HEK293 (cell line): ENCODE data around the gene EIF4G1.

Experiments used
- CTCF ChIA-PET: fragments of 350-600 bp; formaldehyde crosslinking; extraction: SDS; loops from one replicate; lab custom pipeline; 2021; ENCODE audit warnings: antibody characterized with exemption; lab: Yijun Ruan, JAX
- POLR2A ChIA-PET: fragments of 300-600 bp; formaldehyde crosslinking; extraction: SDS; loops from one replicate; lab custom pipeline; 2020; ENCODE audit warnings: antibody characterized with exemption, inconsistent platforms; lab: Yijun Ruan, JAX
- H3K27ac ChIP-seq: fragments of 200-500 bp; sonication (Bioruptor generic); 2 replicates; pipeline ENCODE4 v1.5.1; 2014; ENCODE audit warnings: low read depth, low read length, control low read depth, inconsistent platforms; ENCODE audit errors: extremely low read depth
- H3K36me3 ChIP-seq, 2 experiments: fragments of 200-500 bp in 1 of 2; sonication (Bioruptor generic) in 1 of 2; 1 replicate in 1 of 2; 2 replicates in 1 of 2; pipeline ENCODE4 v1.5.1; 2014 to 2017; ENCODE audit warnings: inconsistent platforms in 2 of 2, low read length in 2 of 2; ENCODE audit not compliant: control insufficient read depth in 2 of 2, insufficient read depth in 1 of 2
- H3K4me1 ChIP-seq: fragments of 200-500 bp; sonication (Bioruptor generic); 2 replicates; pipeline ENCODE4 v1.5.1; 2014; ENCODE audit warnings: mild to moderate bottlenecking, low read length, inconsistent platforms; ENCODE audit not compliant: control insufficient read depth, insufficient read depth
- H3K4me3 ChIP-seq: 2 replicates; pipeline ENCODE4 v1.5.1; 2011; ENCODE audit warnings: low read depth, mild to moderate bottlenecking, control low read depth, low read length, moderate library complexity
- H3K9me3 ChIP-seq: fragments of 200-500 bp; sonication (Bioruptor generic); 2 replicates; pipeline ENCODE4 v1.5.1; 2014; ENCODE audit warnings: low read depth, low read length, inconsistent platforms; ENCODE audit not compliant: control insufficient read depth, insufficient read depth
- KLF10 ChIP-seq: fragments of 450-650 bp; IDR thresholded peaks from 2 replicates; pipeline ENCODE4 v1.5.1; 2018; ENCODE audit warnings: missing biosample characterization, mild to moderate bottlenecking, missing genetic modification characterization
- MEIS1 ChIP-seq: sonication (generic); formaldehyde crosslinking; IDR thresholded peaks from 2 replicates; pipeline ENCODE4 v1.8.1; 2022; ENCODE audit warnings: missing genetic modification reagents, mild to moderate bottlenecking, borderline replicate concordance
- SP3 ChIP-seq: fragments of 450-650 bp; formaldehyde crosslinking; IDR thresholded peaks from 2 replicates; pipeline ENCODE4 v1.5.1; 2016; ENCODE audit warnings: missing biosample characterization, missing genetic modification characterization
- ZBTB8A ChIP-seq: fragments of 450-650 bp; formaldehyde crosslinking; IDR thresholded peaks from 2 replicates; pipeline ENCODE4 v1.5.1; 2016; ENCODE audit warnings: missing biosample characterization, missing genetic modification characterization
- ZFP37 ChIP-seq: fragments of 450-650 bp; formaldehyde crosslinking; IDR thresholded peaks from 2 replicates; pipeline ENCODE4 v1.5.1; 2016; ENCODE audit warnings: missing biosample characterization, missing genetic modification characterization
- ZNF121 ChIP-seq: fragments of 450-650 bp; formaldehyde crosslinking; IDR thresholded peaks from 2 replicates; pipeline ENCODE4 v1.5.1; 2016; ENCODE audit warnings: missing biosample characterization, missing genetic modification characterization
- ZNF221 ChIP-seq: fragments of 450-650 bp; formaldehyde crosslinking; IDR thresholded peaks from 2 replicates; pipeline ENCODE4 v1.5.1; 2017; ENCODE audit warnings: missing biosample characterization, missing genetic modification characterization, borderline replicate concordance
- ZNF248 ChIP-seq: fragments of 450-650 bp; formaldehyde crosslinking; IDR thresholded peaks from 2 replicates; pipeline ENCODE4 v1.5.1; 2017; ENCODE audit warnings: missing biosample characterization, missing genetic modification characterization
- ZNF324 ChIP-seq: fragments of 450-650 bp; formaldehyde crosslinking; IDR thresholded peaks from 2 replicates; pipeline ENCODE4 v1.5.1; 2016; ENCODE audit warnings: missing biosample characterization, missing genetic modification characterization
- ZNF394 ChIP-seq: fragments of 450-650 bp; formaldehyde crosslinking; IDR thresholded peaks from 2 replicates; pipeline ENCODE4 v1.5.1; 2016; ENCODE audit warnings: missing biosample characterization, missing genetic modification characterization, mild to moderate bottlenecking, moderate library complexity, borderline replicate concordance
- ZNF473 ChIP-seq: fragments of 450-650 bp; formaldehyde crosslinking; IDR thresholded peaks from 2 replicates; pipeline ENCODE4 v1.5.1; 2017; ENCODE audit warnings: missing biosample characterization, missing genetic modification characterization
- ZNF610 ChIP-seq: fragments of 450-650 bp; formaldehyde crosslinking; IDR thresholded peaks from 2 replicates; pipeline ENCODE4 v1.5.1; 2016; ENCODE audit warnings: missing biosample characterization, missing genetic modification characterization, borderline replicate concordance
- ZNF654 ChIP-seq: fragments of 450-650 bp; formaldehyde crosslinking; IDR thresholded peaks from 2 replicates; pipeline ENCODE4 v1.5.1; 2016; ENCODE audit warnings: low read depth, missing biosample characterization, missing genetic modification characterization
- ZNF792 ChIP-seq: fragments of 450-650 bp; formaldehyde crosslinking; IDR thresholded peaks from 2 replicates; pipeline ENCODE4 v1.5.1; 2016; ENCODE audit warnings: missing biosample characterization, missing genetic modification characterization
- ZNF843 ChIP-seq: fragments of 450-650 bp; formaldehyde crosslinking; IDR thresholded peaks from 2 replicates; pipeline ENCODE4 v1.5.1; 2016; ENCODE audit warnings: missing biosample characterization, missing genetic modification characterization
- TF ChIP-seq, protein P1 (sequence below): fragments of 450-650 bp; formaldehyde crosslinking; IDR thresholded peaks from 2 replicates; pipeline ENCODE4 v1.5.1; 2016; ENCODE audit warnings: missing biosample characterization, missing genetic modification characterization, low read depth
- TF ChIP-seq, protein P2 (sequence below): fragments of 450-650 bp; formaldehyde crosslinking; IDR thresholded peaks from 2 replicates; pipeline ENCODE4 v1.5.1; 2016; ENCODE audit warnings: missing biosample characterization, missing genetic modification characterization

The EIF4G1 gene

DNA sequence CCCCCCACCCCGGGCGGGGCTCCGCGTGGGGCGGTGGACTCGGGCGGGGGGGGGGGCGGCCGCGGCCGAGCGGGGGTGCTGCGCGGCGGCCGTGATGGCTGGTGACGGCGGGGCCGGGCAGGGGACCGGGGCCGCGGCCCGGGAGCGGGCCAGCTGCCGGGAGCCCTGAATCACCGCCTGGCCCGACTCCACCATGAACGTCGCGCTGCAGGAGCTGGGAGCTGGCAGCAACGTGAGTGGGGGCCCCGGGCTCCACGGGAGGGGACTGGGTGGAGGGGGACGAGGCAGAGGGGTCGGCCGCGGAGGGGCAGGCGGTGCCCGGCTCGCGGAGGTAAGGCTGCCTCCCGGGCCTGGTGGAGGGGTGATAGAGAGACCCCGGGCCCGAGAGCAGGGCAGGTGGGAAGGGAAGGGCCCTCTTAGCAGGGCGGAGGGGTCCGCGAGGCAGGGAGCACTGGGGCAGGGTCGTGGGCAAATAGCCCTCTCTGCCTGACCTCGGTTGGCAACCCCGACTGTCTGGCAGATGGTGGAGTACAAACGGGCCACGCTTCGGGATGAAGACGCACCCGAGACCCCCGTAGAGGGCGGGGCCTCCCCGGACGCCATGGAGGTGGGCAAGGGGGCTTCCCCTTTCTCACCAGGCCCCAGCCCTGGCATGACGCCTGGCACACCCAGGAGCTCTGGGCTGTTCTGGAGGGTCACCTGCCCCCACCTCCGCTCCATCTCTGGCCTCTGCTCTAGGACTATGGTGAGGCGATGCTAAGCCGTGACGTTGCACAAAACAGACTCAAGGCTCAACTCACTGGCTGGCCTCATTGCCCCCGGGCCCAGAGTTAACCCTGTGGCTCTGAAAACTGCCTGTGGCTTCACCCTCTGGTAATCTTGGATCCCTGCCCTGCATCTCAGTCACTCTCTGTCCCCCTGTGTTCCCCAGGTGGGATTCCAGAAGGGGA lies 38.2 kb upstream of the EIF4G1 start, which contains the start of gene ECE2:
TSS of gene ECE2 (plus strand) at position 62 of the 950 bp plus-strand sequence. CDS start at position 194, 132 bp downstream.
- Histone ChIP-seq H3K36me3 (no peaks in the 10 kb centered on the region), H3K4me3 (no peak within 1 kb of the TSS), H3K4me1 (no peaks in the 10 kb centered on the region), H3K27ac (no peak within 1 kb of the TSS), H3K9me3 (no peaks in the 10 kb centered on the region)
- CTCF ChIA-PET = no interaction called here
- POLR2A ChIA-PET = no interaction called here
- no peak for TF ChIP-seq ZNF473
- TF ChIP-seq ZBTB8A (tag by site-specific recombination) = no peak
- TF ChIP-seq ZNF610 (tag by site-specific recombination) = no peak

DNA sequence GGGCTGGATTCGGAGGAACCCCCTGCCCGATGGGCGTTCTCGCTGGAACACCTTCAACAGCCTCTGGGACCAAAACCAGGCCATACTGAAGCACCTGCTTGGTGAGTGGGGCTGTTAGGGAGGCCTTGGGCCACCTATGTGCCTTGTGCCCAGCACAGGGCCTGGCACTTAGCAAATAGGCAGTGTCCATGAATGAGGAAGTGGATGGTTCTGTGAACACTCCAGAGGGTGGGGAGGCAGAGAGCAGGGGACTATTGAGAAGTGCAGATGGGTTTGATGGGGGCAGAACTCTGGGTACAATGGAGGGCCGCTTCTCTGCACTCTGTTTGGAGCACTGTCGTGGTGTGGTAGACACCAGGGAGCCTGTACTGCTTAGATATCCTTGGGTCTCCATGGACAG lies 37.0 kb upstream of the EIF4G1 start:
- H3K4me1 ChIP-seq = no peaks in the 10 kb centered on the region
- H3K4me3 ChIP-seq = no peak overlapping the region
- no peak overlapping the region for H3K27ac ChIP-seq
- ChIA-PET CTCF (no interaction called here), POLR2A (no interaction called here)
- TF ChIP-seq, protein P1, sequence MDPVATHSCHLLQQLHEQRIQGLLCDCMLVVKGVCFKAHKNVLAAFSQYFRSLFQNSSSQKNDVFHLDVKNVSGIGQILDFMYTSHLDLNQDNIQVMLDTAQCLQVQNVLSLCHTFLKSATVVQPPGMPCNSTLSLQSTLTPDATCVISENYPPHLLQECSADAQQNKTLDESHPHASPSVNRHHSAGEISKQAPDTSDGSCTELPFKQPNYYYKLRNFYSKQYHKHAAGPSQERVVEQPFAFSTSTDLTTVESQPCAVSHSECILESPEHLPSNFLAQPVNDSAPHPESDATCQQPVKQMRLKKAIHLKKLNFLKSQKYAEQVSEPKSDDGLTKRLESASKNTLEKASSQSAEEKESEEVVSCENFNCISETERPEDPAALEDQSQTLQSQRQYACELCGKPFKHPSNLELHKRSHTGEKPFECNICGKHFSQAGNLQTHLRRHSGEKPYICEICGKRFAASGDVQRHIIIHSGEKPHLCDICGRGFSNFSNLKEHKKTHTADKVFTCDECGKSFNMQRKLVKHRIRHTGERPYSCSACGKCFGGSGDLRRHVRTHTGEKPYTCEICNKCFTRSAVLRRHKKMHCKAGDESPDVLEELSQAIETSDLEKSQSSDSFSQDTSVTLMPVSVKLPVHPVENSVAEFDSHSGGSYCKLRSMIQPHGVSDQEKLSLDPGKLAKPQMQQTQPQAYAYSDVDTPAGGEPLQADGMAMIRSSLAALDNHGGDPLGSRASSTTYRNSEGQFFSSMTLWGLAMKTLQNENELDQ (tag by site-specific recombination) = no peak
- TF ChIP-seq ZNF792 (tag by site-specific recombination) (no peak), ZNF248 (tag by site-specific recombination) (no peak), ZNF121 (no peak), KLF10 (no peak), ZNF221 (tag by site-specific recombination) (no peak), ZFP37 (tag by site-specific recombination) (no peak), ZNF843 (no peak), ZNF394 (tag by site-specific recombination) (no peak), MEIS1 (CRISPR knock-in tag) (no peak)
- no peaks in the 10 kb centered on the region for H3K9me3 ChIP-seq
- no peaks in the 10 kb centered on the region for H3K36me3 ChIP-seq

DNA sequence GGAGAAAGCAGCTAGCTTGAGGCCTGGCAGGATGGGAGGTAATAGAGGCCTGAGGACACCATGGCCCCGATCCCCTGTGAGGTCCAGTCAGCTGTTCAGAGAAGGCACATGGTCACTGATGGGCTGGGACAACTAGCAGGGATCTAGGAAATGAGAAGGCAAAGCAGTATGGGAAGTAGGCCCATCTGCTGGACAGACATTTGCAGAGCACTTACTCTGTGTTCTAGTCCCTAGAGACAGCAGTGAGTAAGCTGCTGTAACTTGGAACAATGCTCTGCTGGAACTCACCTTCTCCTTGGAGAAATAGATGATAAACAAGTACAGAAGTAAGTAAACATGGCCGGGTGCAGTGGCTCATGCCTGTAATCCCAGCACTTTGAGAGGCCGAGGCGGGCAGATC lies 31.5 kb upstream of the EIF4G1 start:
- TF ChIP-seq, protein P2, sequence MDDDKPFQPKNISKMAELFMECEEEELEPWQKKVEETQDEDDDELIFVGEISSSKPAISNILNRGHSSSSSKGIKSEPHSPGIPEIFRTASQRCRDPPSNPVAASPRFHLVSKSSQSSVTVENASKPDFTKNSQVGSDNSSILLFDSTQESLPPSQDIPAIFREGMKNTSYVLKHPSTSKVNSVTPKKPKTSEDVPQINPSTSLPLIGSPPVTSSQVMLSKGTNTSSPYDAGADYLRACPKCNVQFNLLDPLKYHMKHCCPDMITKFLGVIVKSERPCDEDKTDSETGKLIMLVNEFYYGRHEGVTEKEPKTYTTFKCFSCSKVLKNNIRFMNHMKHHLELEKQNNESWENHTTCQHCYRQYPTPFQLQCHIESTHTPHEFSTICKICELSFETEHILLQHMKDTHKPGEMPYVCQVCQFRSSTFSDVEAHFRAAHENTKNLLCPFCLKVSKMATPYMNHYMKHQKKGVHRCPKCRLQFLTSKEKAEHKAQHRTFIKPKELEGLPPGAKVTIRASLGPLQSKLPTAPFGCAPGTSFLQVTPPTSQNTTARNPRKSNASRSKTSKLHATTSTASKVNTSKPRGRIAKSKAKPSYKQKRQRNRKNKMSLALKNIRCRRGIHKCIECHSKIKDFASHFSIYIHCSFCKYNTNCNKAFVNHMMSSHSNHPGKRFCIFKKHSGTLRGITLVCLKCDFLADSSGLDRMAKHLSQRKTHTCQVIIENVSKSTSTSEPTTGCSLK (tag by site-specific recombination) = no peak
- TF ChIP-seq SP3 (tag by site-specific recombination) = no peak
- no peak for TF ChIP-seq ZNF324
- TF ChIP-seq ZNF654 (tag by site-specific recombination) = no peak

More for the DNA sequence above, 31.5 kb upstream of the EIF4G1 start:
- Histone ChIP-seq H3K4me3 (no peak overlapping the region), H3K27ac (no peak overlapping the region), H3K36me3 (no peaks in the 10 kb centered on the region), H3K4me1 (no peaks in the 10 kb centered on the region), H3K9me3 (no peaks in the 10 kb centered on the region)
- ChIA-PET CTCF (interaction anchor here (0.6 kb wide), 1 partner anchor 208 kb away, joined by 3 read pairs; no protein-coding TSS in a partner anchor), POLR2A (interaction anchor here (0.7 kb wide), 1 partner anchor 9 kb away, joined by 5 read pairs; no protein-coding TSS in a partner anchor)
